RWPE2 (cell line): ENCODE measurements around the gene KRTCAP3.

Experiments used
- ATAC-seq: fragments of 200-7000 bp; cut with Tn5 transposase; 3 replicates; pipeline ENCODE4 v1.9.1; 2021; ENCODE audit warnings: low read depth
- DNase-seq: peaks from one replicate; pipeline ENCODE4 v3.0.0-alpha.2; 2020; ENCODE audit warnings: low spot score
- H3K27ac ChIP-seq: fragments of 450-650 bp; 2 replicates; pipeline ENCODE4 v1.5.1; 2017; ENCODE audit warnings: mild to moderate bottlenecking; ENCODE audit not compliant: poor library complexity, severe bottlenecking
- H3K27me3 ChIP-seq: fragments of 250-450 bp; sonication (Bioruptor Pico); 2 replicates; pipeline ENCODE4 v1.5.1; 2021; ENCODE audit warnings: mild to moderate bottlenecking, moderate library complexity; ENCODE audit not compliant: insufficient read depth, poor library complexity, severe bottlenecking
- H3K36me3 ChIP-seq: fragments of 250-450 bp; sonication (Bioruptor Pico); 2 replicates; pipeline ENCODE4 v1.5.1; 2020; ENCODE audit warnings: low read depth, mild to moderate bottlenecking, moderate library complexity
- H3K4me1 ChIP-seq: fragments of 250-450 bp; sonication (Bioruptor Pico); 2 replicates; pipeline ENCODE4 v1.5.1; 2021; ENCODE audit warnings: mild to moderate bottlenecking, moderate library complexity; ENCODE audit not compliant: insufficient read depth, poor library complexity, severe bottlenecking
- H3K4me3 ChIP-seq: fragments of 250-450 bp; sonication (Bioruptor Pico); 2 replicates; pipeline ENCODE4 v1.5.1; 2021; ENCODE audit warnings: mild to moderate bottlenecking, moderate library complexity; ENCODE audit not compliant: severe bottlenecking
- H3K9me3 ChIP-seq: fragments of 250-450 bp; sonication (Bioruptor Pico); 2 replicates; pipeline ENCODE4 v1.5.1; 2021; ENCODE audit warnings: mild to moderate bottlenecking, moderate library complexity; ENCODE audit not compliant: severe bottlenecking
- CTCF ChIP-seq: fragments of 450-650 bp; IDR thresholded peaks from one replicate; pipeline ENCODE4 v1.5.1; 2017; ENCODE audit warnings: mild to moderate bottlenecking, moderate library complexity; ENCODE audit not compliant: poor library complexity, severe bottlenecking

Gene KRTCAP3

DNA sequence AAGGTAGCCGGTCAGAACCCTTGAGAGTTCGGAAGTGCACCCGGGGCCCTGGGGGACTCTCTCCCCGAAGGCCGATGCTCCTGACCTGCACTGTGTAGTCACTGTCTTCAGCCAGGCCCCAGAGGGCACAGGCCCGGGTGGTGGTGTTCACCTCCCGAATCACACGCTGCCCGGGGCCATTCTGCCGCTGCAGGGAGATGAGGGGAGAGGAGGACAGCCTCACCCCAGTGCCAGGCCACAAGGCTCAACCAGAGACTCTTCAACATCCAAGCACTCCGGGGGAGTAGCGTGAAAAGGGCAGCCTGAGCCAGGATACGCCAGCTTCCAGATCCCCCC is 51.7 kb downstream of the KRTCAP3 start:
- no peaks in the 10 kb centered on the region for H3K27me3 ChIP-seq
- no peak for TF ChIP-seq CTCF
- H3K4me3 ChIP-seq, result no peak overlapping the region
- H3K9me3 ChIP-seq, result no peaks in the 10 kb centered on the region
- no peaks in the 10 kb centered on the region for H3K36me3 ChIP-seq
- ATAC-seq (no peak), DNase-seq (no peak)
- no peaks in the 10 kb centered on the region for H3K4me1 ChIP-seq
- H3K27ac ChIP-seq, result no peak overlapping the region
